ENCODE data around the gene MLN. TPM values are rescaled to one million over a fixed set of nuclear protein-coding genes. Genes with fewer than 3 reads are reported as not detected.

Gene MLN
- polyA plus RNA-seq, 1 of the 3 experiments (the other 2 are of a cell fraction): not detected

DNA sequence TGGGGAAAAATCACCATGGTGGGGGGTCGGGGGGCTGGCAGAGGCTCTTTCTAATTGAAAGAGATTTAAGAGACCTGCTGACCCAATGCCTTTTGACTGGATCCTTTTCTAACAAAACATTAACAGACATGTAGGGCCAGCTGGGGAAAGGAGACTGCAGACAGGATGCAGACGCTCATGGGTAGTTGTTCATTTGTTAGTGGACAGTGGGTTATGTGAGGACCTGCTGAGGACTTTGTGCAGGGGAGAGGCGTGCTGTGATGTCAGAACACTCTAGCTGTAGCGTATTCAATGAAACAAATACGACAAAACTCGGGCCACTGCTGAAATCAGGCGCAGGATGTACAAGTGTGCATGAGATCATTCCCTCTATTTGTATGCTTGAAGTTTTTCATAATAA, 58.3 kb downstream of the MLN start:
- H3K36me3 ChIP-seq (replicated peaks in 1 of 2; ENCODE audit: control insufficient read depth in 1 of 2, insufficient read depth in 2 of 2, low read length in 1 of 2): no peaks in the 10 kb centered on the region
- DNase-seq: no peak
- WGBS (ENCODE audit: low lambda C conversion rate): 89% methylated on average over 7 of the region's 7 CpGs
- no peak for TF ChIP-seq EP300 (IDR thresholded peaks at IDR 0.05; ENCODE audit: borderline replicate concordance in 1 of 2, low read depth in 1 of 2, low read length in 1 of 2)
- TF ChIP-seq NRF1 (IDR thresholded peaks at IDR 0.05; ENCODE audit: low read depth, low read length): no peak
- TF ChIP-seq TCF12 (IDR thresholded peaks at IDR 0.05): no peak
- no peak for TF ChIP-seq RFX5 (IDR thresholded peaks at IDR 0.05; ENCODE audit: low read length)
- no peak for TF ChIP-seq TEAD4 (IDR thresholded peaks at IDR 0.05; ENCODE audit: borderline replicate concordance, insufficient read depth)
- no peak for TF ChIP-seq GATA2 (CRISPR knock-in tag; IDR thresholded peaks at IDR 0.05)
- no peak for TF ChIP-seq CHD2 (IDR thresholded peaks at IDR 0.05; ENCODE audit: low read length, partially characterized antibody)
- no peak for TF ChIP-seq RCOR1 (IDR thresholded peaks at IDR 0.05; ENCODE audit: low read length)
- no peak for TF ChIP-seq EZH2phosphoT487 (IDR thresholded peaks at IDR 0.05; ENCODE audit: borderline replicate concordance, low read depth)
- no peak for TF ChIP-seq GABPA (IDR thresholded peaks at IDR 0.05; ENCODE audit: low read depth)
- no peak for TF ChIP-seq POLR2AphosphoS5 (IDR thresholded peaks at IDR 0.05; ENCODE audit: low read depth, low read length)
- TF ChIP-seq, protein P1, sequence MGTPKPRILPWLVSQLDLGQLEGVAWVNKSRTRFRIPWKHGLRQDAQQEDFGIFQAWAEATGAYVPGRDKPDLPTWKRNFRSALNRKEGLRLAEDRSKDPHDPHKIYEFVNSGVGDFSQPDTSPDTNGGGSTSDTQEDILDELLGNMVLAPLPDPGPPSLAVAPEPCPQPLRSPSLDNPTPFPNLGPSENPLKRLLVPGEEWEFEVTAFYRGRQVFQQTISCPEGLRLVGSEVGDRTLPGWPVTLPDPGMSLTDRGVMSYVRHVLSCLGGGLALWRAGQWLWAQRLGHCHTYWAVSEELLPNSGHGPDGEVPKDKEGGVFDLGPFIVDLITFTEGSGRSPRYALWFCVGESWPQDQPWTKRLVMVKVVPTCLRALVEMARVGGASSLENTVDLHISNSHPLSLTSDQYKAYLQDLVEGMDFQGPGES (IDR thresholded peaks at IDR 0.05; ENCODE audit: low read depth, low read length): no peak
- no peak for TF ChIP-seq JUND (IDR thresholded peaks at IDR 0.05)
- H3K4me1 ChIP-seq (ENCODE audit: control insufficient read depth in 1 of 2, insufficient read depth in 2 of 2, low read depth in 1 of 2, low read length in 1 of 2): peaks cover 15 to 24% of the 10 kb centered on the region in 2 experiments; a peak in 3 of 4 replicates
- H3K4me3 ChIP-seq (ENCODE audit: low read depth in 2 of 2, low read length in 1 of 2): no peak overlapping the region
- H3F3A ChIP-seq (replicated peaks; ENCODE audit: insufficient read depth): no peaks in the 10 kb centered on the region
- 0 out of 2 replicates have a peak overlapping the region, but pooled peaks have one; percentile 26 for H3K4me2 ChIP-seq
- CTCF ChIA-PET: interaction anchor here (0.7 to 9.2 kb wide), 19 partner anchors 8 to 418 kb away, joined by 3 to 116 read pairs (median 8); partner anchors contain the start of gene UQCC2
- no peaks in the 10 kb centered on the region for H3K27me3 ChIP-seq (ENCODE audit: insufficient read depth)
- H4K20me1 ChIP-seq (ENCODE audit: insufficient read depth): no peaks in the 10 kb centered on the region
- POLR2A ChIA-PET: no interaction called here
- no peak overlapping the region for H3K9ac ChIP-seq
- no peaks in the 10 kb centered on the region for H3K9me2 ChIP-seq
- H2AFZ ChIP-seq (ENCODE audit: low read depth): 0 out of 2 replicates have a peak overlapping the region, but pooled peaks have one; percentile 29
- H3K27ac ChIP-seq (ENCODE audit: low read depth in 2 of 2, low read length in 1 of 2): no peak overlapping the region
- no peaks in the 10 kb centered on the region for H3K79me2 ChIP-seq (ENCODE audit: insufficient read depth)
- no peaks in the 10 kb centered on the region for H3K9me3 ChIP-seq

DNA sequence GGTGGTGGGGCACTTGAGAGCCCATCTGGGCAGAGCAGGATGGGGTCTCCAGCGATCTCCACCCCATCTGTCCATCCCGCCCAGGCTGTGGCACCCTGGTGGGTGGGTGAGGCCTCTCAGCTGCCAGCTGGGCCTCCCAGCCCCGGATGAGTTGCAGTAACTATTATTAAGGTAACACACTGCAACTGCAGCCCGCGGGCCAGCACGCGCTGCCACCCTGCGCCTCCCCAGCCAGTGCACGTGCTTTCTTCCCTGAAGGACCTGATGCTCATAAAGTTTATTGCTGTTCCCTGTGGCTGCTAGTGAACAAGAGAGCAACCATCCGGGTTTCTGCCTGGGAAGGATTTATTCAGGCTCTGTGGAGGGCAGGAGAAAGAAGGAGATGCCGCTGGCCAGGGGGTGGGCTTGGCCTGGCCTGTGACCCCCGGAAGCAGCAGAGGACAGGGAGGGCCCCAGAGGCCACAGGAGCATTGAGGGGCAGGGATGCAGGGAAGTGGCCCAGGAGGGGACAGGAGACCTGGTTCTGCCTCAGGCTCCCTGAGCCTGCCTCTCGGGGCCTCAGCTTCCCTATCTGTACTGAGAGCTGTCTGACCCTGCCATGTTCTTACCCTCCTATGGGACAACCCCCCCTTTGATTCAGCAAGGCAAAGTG, 58.8 kb downstream of the MLN start:
- no peak overlapping the region for H3K4me2 ChIP-seq
- H4K20me1 ChIP-seq (ENCODE audit: insufficient read depth): no peaks in the 10 kb centered on the region
- H3K36me3 ChIP-seq (replicated peaks in 1 of 2; ENCODE audit: control insufficient read depth in 1 of 2, insufficient read depth in 2 of 2, low read length in 1 of 2): no peaks in the 10 kb centered on the region
- H2AFZ ChIP-seq (ENCODE audit: low read depth): no peak overlapping the region
- WGBS (ENCODE audit: low lambda C conversion rate): 87% methylated on average over 9 of the region's 13 CpGs
- H3K27ac ChIP-seq (ENCODE audit: low read depth in 2 of 2, low read length in 1 of 2): no peak overlapping the region
- H3K9ac ChIP-seq: no peak overlapping the region
- peaks cover 15 to 29% of the 10 kb centered on the region in 2 experiments; a peak in 3 of 4 replicates for H3K4me1 ChIP-seq (ENCODE audit: control insufficient read depth in 1 of 2, insufficient read depth in 2 of 2, low read depth in 1 of 2, low read length in 1 of 2)
- POLR2A ChIA-PET: no interaction called here
- H3K4me3 ChIP-seq (ENCODE audit: low read depth in 2 of 2, low read length in 1 of 2): no peak overlapping the region
- CTCF ChIA-PET: interaction anchor here (0.6 to 9.2 kb wide), 40 partner anchors 9 to 919 kb away, joined by 3 to 116 read pairs (median 5); partner anchors contain the start of genes BAK1 and UQCC2
- no peaks in the 10 kb centered on the region for H3K9me2 ChIP-seq
- H3K27me3 ChIP-seq (ENCODE audit: insufficient read depth): no peaks in the 10 kb centered on the region
- no peaks in the 10 kb centered on the region for H3F3A ChIP-seq (replicated peaks; ENCODE audit: insufficient read depth)
- no peaks in the 10 kb centered on the region for H3K79me2 ChIP-seq (ENCODE audit: insufficient read depth)
- no peak for DNase-seq
- H3K9me3 ChIP-seq: no peaks in the 10 kb centered on the region
- TF ChIP-seq NFIC (IDR thresholded peaks at IDR 0.05; ENCODE audit: borderline replicate concordance) (no peak), FOXM1 (IDR thresholded peaks at IDR 0.05; ENCODE audit: low read depth) (no peak), EZH2phosphoT487 (IDR thresholded peaks at IDR 0.05; ENCODE audit: borderline replicate concordance, low read depth) (no peak), MXI1 (IDR thresholded peaks at IDR 0.05; ENCODE audit: low read depth, low read length) (no peak), SIN3A (IDR thresholded peaks at IDR 0.05; ENCODE audit: borderline replicate concordance, low read depth, low read length) (no peak), POLR2AphosphoS5 (IDR thresholded peaks at IDR 0.05; ENCODE audit: low read depth, low read length) (no peak), GABPA (IDR thresholded peaks at IDR 0.05; ENCODE audit: low read depth) (no peak)
- TF ChIP-seq, protein P2, sequence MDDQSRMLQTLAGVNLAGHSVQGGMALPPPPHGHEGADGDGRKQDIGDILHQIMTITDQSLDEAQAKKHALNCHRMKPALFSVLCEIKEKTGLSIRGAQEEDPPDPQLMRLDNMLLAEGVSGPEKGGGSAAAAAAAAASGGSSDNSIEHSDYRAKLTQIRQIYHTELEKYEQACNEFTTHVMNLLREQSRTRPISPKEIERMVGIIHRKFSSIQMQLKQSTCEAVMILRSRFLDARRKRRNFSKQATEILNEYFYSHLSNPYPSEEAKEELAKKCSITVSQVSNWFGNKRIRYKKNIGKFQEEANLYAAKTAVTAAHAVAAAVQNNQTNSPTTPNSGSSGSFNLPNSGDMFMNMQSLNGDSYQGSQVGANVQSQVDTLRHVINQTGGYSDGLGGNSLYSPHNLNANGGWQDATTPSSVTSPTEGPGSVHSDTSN (IDR thresholded peaks at IDR 0.05): no peak
- TF ChIP-seq, protein P1 (IDR thresholded peaks at IDR 0.05; ENCODE audit: low read depth, low read length): no peak
- TF ChIP-seq, protein P3, sequence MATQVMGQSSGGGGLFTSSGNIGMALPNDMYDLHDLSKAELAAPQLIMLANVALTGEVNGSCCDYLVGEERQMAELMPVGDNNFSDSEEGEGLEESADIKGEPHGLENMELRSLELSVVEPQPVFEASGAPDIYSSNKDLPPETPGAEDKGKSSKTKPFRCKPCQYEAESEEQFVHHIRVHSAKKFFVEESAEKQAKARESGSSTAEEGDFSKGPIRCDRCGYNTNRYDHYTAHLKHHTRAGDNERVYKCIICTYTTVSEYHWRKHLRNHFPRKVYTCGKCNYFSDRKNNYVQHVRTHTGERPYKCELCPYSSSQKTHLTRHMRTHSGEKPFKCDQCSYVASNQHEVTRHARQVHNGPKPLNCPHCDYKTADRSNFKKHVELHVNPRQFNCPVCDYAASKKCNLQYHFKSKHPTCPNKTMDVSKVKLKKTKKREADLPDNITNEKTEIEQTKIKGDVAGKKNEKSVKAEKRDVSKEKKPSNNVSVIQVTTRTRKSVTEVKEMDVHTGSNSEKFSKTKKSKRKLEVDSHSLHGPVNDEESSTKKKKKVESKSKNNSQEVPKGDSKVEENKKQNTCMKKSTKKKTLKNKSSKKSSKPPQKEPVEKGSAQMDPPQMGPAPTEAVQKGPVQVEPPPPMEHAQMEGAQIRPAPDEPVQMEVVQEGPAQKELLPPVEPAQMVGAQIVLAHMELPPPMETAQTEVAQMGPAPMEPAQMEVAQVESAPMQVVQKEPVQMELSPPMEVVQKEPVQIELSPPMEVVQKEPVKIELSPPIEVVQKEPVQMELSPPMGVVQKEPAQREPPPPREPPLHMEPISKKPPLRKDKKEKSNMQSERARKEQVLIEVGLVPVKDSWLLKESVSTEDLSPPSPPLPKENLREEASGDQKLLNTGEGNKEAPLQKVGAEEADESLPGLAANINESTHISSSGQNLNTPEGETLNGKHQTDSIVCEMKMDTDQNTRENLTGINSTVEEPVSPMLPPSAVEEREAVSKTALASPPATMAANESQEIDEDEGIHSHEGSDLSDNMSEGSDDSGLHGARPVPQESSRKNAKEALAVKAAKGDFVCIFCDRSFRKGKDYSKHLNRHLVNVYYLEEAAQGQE (IDR thresholded peaks at IDR 0.05; ENCODE audit: low read depth, low read length): no peak

Measured in SK-N-SH (cell line).